Fibroblast of skin of abdomen (primary cell): ENCODE measurements around the gene LRRC8C.

ENCODE experiments used
- DNase-seq: peaks from one replicate; pipeline ENCODE4 v3.0.0-alpha.2; 2013

The LRRC8C gene

DNA sequence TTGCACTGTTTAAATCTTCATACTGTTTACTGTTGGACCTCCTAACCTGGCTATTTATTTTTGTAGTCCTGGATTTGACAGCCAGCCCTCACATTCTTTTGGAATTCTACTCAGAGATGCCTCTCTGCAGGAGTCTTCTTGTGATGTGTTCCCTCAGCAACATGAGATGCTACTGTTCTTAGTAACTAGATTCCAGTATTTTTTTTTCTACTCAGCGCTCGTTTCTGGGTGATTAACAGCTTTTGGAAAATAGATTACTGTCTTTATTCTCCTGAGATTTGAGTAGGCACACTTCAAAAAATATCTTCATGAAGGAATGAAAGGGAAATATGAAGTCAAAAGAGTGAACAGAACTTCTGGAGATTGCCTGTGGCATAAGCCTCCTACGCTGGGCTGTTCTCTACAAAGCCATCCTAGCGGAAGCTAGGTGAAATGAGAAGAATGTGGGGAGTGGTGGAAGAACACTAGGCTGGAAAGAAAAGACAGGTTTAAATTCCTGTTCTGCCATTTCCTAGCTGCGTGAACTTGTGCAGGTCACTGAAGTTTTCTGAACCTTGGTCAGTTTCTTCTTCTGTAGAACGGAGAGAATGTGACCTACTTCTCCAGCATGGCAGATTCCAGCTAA lies 75.9 kb downstream of the LRRC8C start:
- peak; percentile 65 for DNase-seq

DNA sequence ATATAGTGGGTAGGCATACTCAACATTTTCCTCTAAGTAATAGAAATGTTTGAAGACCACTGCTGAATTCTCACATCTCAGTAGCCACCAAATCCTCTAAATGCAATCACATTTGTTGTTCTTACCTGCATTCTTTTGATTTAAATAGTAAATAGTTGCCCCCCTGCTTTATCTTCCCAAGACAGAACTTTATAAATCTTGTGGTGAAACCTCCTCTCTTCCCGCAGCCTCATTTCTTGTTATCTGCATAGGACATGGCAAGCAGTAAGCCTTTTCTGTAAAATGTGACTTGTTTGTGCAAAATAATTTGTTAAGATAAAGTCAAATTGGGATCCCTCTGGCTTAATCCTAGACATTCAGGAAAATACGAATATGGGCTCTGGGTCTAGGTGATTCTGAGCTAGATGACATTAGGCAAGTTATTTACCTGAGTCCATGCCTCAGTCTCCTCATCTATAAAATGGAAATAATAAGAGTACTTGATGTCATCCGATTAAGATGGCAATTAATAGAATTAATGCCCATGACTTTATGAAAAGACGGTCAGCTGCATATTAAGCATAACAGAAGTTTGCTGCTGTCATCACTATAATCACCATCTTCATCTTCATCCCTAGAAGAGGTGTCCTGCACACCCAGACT lies 77.7 kb downstream of the LRRC8C start:
- DNase-seq, result no peak

DNA sequence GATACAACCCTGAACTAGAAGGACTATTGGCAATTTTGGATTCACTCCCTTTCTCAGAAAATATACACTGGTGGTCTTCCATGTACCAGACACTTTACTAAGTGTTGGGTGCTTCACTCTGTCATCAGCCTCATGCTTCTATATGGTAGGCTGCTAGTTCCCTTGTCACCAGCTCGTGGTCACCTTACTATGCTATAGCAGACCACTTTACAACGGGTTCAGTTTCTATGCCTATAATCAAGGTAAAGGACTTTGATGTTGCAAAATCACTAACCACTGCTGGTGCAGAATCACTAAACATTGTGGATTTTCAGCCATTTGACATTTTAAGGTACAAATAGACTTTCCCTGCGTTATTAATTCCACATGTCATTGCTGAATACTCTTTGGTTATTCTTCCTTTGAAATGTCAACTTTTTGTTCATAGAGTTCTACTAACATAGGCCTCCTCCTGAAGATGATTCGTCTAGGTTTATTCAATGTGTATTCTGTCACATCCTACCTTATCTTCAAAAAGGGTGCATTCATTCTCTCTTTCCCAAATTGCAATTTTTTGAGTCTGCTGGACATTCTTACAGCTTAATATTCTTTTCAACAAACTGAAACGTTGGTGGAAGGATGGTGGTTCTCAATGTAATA lies 78.3 kb downstream of the LRRC8C start:
- DNase-seq, result no peak

DNA sequence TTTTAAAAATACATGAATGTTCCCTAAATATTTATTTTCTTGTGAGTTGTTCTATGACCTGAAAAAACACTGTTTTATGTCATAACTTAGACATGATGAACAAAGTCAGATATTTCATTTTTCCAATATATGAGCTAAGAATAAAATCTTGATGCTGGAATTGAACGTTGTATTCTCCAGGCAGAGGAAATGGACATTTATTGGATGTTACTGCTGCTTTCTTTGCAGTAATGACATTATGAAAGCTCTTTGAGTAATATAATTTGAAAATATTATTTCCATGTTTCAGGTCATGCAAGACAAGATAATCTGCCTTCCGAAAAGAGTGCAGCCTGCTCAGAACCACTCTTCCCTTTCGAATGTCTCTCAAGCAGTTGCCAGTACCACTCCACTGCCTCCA lies 79.5 kb downstream of the LRRC8C start:
- no peak for DNase-seq

DNA sequence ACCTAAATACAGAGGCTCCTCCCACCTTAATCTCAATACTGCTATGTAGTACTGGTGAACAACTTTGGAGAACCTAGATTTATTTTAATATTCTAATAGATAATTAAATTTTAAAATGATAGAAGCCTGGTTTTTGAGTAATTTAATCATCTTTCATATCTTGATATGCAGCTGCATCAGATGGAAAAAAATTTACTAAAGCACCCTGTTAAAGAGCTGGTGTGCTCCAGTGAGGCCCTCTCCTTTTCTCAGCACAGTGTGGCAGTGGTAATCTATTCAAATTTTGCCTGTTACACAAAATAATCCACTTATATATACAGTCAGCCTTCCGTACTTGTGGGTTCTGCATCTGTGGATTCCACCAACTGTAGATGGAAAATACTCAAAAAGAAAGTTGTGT lies 82.8 kb downstream of the LRRC8C start:
- DNase-seq, result no peak

DNA sequence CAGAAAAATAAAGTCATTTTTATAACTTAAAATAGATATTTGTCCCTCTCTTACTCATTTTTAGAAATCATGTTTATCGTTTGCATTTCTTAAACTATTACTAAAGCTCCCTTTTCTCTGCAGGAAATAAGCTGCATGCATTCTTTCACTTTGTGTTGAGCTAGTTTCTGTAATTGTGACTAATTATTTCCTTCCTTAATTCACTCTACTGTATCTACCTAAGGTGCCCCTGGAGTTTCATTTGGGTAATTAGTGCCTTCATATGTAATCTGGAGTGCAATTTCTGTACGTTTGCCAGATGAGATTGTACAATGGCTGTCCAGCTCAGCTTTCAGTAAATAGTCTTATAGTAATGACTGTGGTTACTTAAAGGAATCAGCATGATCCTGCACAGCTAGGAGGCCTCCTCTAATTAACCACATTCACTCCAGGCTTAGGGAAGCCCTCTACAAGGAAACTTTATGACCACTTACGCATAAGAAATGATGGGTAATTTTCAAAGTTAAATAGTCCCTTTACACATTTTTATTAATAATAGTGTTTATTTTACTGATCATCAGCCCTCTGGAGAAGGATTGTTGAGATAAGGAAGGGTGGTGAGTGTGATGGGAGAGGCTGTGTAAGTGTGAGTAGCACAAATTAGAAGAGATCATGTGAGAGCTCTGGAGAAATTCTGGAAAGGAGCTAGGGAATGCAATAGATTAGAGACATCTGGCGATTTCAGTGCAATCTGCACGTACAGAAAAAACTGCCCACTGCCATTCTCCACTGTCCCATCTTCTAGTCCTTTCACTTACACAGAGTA lies 86.8 kb downstream of the LRRC8C start:
- peak; percentile 55 for DNase-seq

DNA sequence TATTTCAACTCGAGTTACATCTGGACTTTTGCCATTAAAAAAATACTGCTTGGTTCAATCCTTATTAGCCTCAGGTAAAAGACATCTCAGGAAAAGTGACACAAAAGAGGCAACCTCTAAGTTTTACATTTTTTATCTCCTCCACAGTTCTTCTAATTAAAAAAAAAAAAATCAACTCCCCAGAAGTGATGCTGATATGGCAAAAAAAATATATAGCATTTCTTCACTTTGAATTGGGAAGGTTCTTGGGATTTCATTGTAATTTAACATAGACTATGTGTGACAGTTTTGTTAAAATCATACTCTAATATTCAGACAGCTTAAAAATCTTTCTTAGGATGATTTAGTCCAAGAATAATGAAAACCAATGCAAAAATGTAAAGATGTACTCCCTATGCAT lies 87.9 kb downstream of the LRRC8C start:
- no peak for DNase-seq

DNA sequence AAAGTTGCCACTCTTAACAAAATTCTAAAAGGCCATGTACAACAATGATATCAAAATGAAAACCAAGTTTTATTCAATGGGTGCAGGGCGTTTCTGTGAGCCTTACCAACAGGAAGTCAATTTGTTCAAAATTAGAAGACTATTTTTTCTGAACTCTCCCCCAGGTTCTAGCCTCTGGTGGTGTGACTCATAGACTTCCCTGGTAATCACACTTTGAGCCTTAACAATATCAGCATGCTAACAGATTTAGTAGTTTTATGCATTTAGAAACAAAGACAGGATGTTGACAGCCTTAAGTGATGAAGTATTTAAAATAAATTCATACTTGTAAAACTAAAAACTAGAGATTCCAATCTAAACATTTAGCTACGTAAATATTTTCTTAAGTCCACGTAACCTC lies 88.4 kb downstream of the LRRC8C start:
- DNase-seq, result peak; percentile 67

DNA sequence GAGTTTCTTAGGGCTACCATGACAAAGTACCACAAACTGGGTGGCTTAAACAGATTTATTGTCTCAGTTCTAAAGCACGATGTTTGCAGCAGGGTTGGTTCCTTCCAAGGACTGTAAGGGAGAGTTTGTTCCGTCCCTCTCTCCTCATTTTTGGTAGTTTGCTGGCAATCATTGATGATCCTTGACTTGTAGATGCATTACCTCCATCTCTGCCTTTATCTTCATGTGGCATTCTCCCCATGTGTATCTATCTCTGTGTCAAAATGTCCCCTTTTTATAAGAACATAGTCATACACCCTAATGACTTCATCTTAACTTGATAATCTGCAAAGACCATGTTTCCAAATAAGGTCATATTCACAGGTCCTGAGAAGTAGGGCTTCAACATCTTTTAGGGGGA lies 90.2 kb downstream of the LRRC8C start:
- no peak for DNase-seq

DNA sequence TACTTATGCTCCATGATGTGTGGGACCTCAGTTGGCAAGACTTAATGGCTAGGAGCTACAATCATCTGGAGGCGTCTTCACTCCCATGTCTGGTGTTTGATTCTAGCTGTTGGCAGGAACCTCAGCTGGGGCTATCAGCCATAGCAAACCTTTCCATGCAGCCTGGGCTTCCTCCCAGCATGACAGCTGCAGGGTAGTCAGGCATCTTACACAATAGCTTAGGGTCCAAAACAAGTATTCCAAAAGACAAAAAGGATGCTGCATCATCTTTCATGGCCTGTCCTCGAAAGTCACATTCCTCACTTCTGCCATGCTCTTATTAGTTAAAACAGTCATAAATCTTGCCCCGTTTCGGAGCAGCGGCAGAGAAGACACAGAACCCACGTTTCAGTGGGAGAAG lies 90.9 kb downstream of the LRRC8C start:
- peak; percentile 35 for DNase-seq

DNA sequence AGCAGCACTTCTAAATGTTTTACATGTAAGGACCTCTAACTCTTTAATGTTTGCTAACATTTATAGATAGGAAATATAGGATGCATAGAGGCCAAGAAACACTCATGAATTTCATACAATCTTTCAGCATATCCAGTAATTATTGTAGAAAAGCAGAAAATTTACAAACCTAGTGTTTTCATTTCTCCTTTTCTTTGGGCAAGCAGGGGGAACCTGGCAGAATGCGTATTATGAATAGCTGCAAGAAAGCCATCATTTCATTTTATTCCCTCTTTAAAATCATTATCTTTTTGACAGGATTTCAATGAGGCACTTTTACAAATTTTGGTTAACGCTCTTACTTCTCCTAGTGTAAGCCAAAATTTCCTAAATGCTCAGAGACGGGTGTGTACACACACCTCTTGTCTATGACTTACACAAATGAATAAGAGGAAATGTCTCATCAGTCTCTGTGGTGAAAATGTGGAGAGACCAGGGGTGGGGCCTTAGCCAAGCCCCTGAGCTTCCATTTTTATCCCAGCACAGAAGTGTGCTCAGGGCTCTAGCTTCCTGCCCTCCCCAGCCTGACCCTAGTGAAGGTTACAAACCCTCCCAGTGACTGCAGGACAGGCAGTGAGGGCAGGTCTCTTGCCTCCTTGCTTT lies 91.6 kb downstream of the LRRC8C start:
- peak; percentile 63 for DNase-seq

DNA sequence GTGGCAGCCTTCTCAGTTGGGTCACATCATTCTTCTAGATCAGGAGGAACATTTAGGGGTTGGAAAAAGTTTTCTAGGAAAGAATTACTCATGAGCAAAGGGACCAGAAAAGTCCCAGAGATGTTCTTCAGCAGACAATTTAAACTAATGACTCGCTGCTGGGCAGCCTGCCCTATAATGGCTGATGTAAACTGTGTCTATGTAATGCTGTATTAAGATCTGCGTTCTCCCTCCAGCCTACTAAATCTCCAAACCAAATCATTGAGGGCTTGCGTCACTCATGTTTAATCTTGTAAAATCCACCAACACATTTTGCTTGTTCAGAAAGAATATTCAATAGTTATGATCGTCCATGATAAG lies 92.1 kb downstream of the LRRC8C start:
- peak; percentile 93 for DNase-seq

DNA sequence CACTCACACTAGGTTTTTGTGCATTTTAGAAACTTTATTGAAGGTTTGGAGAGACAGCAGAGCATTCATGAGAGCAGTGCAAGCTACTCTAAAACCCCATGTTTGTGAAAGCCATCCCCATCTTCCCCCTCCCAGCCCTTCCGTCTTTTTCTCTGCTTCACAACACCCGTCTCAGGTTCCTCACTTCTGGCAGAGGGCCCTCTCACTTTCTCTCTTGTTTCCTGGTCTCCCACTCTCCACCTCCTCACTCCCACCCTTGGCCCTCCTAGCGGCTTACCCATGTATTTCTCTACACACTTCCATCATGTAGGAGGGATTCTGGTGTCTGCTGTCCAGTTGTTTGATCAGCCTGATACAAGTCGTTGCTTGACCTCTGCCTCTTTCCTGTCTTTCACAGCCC lies 92.7 kb downstream of the LRRC8C start:
- DNase-seq, result no peak

DNA sequence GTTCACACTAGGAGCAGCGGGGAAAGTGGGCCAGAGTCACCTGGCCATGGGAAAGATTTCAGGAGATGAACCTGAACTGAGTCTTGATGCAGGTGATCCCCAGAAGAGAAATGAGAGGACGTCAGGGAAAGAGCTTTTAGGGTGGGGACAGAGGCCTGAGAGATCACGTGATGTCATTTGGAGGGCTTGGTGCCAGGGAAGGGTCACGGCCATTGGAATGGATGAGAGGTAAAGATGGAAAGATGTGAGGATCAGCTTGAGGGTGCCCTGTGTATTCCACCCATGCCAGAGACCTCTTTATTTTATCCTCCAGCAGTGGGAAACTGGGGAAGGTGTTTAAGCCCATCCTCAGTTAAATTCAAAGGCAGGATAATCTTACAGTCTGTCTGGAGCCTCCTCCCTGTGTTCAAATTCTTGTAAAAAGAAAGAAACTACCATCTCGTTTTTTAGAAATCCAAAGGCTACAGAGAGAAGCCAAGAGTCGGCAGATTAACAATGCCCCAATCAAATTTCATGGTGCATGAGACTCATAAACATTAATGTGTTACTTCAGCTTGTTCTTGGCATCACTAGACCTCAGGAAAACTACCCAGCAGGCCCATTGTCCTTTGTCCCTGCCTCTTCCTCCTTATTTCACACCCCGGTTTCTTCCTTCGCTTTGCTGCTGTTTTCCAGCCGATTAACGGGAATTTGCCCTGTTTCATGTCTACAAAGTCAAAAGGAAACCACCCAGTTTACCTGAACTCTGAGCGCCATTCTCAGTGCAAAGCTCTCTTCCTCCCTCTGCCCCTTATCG lies 94.8 kb downstream of the LRRC8C start:
- DNase-seq, result no peak

DNA sequence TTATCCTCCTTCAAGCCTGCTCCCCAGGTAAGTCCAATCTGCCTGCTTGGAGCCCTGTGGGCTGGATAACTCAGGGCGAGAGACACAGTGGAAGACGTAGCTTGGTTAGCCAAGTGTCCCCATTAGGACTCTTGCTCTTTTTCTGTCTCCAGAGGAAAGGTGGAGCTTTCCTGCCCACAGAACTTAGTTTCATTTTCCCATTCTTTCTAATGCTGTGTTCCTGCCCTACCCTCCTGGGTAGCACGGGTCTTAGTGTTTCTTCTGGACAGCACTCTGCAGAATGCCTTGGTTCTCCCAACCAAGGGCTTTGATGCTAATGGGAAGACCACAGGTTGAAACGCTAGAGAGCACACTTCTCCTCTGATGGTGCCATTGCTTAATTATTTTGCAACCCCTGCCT lies 95.5 kb downstream of the LRRC8C start:
- no peak for DNase-seq

DNA sequence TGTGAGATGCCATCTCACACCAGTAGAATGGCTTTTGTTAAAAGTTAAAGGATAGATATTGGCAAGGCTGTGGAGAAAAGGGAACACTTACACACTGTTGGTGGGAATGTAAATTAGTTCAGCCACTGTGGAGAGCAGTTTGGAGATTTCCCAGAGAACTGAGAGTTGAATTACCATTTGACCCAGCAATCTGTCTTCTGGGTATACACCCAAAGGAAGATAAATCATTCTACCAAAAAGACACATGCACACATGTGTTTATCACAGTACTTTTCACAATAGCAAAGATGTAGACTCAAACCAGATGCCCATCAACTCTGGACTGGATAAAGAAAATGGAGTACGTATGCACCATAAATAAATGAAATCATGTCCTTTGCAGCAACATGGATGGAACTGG lies 99.3 kb downstream of the LRRC8C start:
- no peak for DNase-seq

DNA sequence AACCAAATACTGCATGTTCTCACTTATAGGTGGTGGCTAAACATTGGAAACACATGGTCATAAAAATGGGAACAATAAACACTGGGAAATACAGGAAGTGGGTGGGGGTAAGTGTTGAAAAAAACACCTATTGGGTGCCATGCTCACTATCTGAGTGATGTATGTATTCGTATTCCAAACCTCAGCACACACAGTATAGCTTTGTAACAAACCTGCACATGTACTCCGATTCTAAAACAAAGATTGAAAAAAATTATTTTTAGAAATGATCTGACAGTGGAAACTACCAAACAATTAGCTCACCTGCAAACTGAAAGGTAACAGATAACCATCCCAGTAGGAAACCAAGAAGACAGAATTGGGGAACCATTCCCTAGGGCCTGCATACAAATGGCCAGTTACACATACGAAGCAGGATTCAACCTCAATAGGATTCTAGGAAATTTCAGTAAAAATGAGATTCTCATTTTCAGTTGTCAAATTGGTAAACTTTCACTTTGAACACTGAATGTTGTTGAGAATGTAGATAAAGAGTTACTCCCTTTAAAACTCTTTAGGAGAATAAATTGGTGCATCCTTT lies 99.8 kb downstream of the LRRC8C start:
- no peak for DNase-seq

DNA sequence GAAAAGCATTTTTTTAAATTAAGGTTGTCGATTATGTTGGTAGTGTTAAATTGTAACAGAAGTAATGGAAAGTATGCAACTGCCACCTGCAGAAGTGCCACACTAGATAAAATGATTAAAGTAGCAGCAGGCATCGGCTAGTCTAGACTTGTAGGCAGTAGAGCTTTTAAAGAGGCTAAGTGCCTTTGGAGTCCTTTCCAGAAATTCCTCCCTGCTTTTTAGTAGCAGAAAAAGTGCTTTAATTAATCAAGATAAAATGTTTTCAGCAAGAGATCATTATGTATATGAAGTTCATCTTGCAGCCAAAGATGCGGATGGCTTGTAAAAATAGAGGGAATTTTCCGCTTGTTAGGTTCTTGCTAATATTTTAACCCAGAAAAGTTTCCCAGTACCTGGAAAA lies 100.8 kb downstream of the LRRC8C start:
- DNase-seq, result no peak

DNA sequence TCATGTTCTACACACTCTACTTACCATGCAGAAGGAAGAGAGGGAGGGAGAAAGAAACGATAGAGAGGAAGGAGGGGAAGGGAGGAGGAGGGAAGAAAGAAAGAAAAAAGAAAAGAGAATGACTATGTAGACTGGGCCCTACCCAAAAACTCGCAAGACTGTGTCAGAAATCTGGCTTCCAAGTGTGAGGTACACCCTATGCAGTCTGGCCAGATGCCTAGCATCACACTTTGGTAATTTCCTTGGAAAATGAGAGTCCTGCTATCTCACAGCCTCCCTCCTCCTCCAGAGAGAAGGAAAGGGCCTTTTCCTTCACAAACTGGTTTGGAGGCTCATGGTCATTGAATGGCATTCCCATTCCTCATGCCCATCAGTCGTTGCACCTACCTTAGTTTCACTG lies 101.5 kb downstream of the LRRC8C start:
- DNase-seq, result no peak

DNA sequence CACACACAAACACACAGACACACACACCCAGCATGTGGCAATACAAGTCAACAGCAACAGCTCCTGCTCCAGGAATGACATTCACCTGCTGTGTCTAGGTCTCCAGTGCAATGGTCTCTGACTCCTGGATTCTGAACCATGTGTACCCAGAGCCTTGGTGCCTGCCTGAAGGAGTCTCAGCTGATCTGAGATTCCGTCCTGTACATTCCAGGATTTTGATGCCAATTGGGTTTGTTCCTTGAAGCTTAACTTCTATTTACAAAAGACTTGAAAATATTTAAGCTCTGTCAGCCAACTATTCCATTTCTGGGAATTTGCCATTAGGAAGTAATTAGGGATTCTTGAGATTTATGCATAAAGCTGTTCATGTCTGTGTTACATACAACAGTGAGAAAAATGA lies 102.6 kb downstream of the LRRC8C start:
- DNase-seq, result no peak

DNA sequence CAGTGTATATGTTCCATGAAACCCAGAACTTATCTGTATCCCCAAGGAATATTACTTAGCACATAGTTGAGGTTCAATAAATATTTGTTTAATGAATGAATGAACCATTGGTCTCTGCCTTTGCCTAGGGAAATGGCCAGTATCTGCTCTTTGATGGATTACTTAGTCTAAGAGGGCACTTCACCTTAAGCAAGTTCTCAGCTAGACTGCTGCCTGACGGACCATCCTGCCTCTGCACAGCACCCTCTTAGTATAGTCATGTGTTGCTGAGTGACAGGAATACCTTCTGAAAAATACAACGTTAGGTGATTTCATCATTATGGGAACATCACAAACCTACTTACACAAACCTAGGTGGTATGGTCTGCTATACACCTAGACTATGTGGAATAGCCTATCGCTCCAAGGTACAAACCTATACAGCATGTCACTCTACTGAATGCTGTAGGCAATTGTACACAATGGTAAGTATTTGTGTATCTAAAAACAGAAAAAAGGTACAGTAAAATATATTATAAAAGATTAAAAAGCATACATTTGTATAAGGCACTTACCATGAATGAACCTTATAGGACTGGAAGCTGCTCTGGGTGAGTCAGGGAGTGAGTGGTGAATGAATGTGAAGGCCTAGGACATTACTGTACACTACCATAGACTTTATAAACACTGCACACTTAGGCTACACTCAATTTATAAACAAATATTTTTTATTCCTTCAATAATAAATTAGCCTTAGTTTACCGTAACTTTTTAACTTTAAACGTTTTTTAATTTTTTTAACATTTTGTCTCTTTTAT lies 104.2 kb downstream of the LRRC8C start:
- no peak for DNase-seq
